Measurements from ENCODE around the gene LIPA.
"Not testable (repeated sequence)": the region's sequence is repeated elsewhere in the genome, so short reads cannot be mapped to it uniquely, and the experiment has no call there.

Gene LIPA

DNA sequence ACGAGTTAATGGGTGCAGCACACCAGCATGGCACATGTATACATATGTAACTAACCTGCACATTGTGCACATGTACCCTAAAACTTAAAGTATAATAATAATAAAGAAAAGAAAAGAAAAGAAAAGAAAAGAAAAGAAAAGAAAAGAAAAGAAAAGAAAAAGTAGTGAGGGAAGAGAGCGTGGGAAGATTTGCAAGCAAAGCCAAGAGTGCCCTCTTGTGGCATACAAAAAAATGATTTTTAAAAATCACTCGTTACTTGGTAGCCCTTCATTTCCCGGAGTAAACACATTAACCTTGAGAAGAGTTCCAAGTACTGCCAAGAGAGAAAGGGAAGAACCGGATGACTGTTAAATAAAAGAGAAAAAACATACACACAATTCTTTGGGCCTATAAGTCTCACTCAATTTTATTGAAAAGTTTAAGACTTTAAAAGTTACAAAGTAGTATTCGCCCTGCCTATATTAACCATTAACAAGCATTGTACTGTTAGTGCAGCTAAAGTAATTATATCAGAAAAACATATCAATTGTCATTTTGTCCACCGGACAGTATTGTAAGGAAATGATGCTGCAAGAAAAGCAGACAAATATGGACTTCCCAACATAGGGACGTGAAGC is 38.3 kb downstream of the LIPA start:
- DNase-seq (ENCODE audit: low read depth in 2 of 2, low spot score in 1 of 2): no peak

DNA sequence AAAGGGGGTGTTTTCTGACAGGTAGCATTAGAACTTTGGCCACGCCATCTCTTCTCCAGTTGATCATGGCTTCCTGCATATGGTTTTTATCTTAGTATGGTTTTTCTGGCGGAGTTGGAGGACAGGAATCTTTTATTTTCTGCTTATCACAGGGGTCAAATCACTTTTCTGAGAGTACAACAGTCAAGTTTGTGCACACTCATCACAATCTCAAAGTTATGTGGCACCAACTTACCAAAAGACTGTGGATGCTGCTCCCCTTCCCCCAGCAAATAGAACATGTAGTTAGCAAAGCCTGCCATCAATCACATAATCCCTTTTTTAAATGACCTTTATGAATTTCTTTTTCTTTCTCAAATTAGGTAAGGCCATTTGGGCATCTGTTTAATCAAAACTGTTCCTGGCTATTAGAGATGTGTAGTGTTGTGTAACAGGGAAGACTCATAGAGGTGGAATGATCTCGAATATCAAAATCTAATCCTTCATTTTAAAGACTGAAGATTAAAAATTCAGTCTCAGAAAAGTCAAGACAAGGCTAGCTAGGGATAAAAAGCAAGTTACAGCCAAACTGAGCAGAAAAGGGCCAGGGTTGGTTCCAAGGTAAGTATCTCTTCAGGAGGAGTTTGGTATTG is 40.7 kb downstream of the LIPA start:
- no peak for DNase-seq (ENCODE audit: low read depth in 2 of 2, low spot score in 1 of 2)

DNA sequence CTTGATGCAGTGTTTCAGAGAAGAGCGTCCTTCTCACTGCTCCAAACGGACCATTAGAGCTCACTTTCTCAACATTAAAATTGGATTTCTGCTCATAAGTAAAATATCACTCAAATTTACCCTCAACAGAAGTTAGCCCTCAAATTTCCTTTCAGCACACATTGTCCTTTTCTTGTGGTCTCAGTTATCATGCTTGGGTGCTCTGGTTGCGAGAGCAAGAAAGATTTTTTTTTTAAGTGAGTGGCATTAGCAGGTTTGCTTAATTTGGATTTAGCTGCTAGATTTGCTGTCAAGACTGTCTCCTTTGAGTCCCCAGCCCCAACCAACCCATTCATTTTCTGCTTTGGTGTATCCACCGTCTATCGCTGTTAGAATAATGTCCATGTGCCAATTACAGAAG is 41.9 kb downstream of the LIPA start:
- no peak for DNase-seq (ENCODE audit: low read depth in 2 of 2, low spot score in 1 of 2)

DNA sequence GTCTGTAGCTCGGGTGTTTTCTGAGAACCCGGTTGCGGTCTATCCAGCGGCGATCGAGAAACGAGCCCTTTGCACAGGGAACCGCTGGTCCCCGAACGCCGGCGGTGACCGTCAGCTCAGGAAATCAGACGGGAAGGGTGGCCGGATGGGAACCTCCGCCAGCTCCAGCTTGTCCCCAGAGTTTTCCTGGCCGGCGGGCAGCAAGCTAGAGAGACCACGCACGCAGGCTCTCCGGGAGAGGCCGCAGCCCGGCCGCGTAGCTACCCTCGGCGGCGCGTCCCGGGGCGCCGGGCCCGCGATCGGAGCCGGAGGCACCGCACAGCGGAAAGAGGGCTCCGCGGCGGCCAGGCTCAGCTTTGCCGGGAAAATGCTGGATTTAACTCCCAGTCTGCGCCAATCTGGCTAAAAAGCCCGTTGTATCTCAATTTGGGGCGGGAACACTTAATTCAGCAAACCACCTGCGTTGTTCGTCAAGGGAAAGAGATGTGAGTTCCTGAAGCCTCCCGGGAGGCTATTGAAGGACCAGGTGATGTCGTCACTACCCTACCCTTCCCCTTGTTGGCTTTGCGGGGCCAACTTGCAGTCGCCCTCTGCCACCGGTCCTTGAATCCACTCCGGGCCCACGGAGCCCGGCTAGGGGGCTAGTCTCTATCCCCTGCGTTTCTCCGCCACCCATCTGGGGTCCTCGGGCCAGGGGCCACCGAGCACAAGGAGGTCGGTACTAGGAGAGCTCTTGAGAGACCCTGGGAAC is 43.6 kb downstream of the LIPA start:
- DNase-seq (ENCODE audit: low read depth in 2 of 2, low spot score in 1 of 2): no peak

DNA sequence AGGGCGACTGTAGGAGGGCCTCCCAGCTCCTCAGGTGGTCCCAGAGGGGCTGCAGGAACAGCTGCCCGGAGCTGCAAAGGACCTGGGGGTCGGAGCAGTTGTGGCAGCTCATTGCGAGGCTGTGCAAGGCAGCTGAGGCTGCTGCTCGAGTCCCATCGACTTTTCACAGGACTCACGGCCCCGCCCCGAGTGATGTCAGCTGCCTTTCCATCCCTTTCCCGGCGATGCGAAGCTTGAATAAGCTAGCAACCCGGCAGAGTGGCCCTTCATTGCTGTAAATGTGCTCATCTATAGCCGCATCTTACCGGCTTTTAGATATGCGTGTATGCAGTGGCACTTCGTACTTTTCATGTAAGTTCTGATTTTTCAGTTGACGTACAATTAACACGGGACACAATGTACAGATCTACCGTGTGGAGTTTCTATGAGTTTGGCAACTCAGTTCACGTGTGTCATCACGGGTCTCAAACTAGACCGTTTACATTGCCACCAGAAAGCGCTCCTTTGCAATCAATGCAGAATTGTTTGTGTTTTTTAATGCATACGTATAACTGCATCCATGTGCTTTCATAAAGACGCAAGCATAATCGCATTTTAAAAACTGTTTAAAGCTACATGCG is 44.3 kb downstream of the LIPA start, which contains the start of gene CH25H:
Gene CH25H (minus strand): TSS at position 137 of the 620 bp plus-strand sequence. CDS start 25 bp downstream, at position 112.
- no peak for DNase-seq (ENCODE audit: low read depth in 2 of 2, low spot score in 1 of 2)

DNA sequence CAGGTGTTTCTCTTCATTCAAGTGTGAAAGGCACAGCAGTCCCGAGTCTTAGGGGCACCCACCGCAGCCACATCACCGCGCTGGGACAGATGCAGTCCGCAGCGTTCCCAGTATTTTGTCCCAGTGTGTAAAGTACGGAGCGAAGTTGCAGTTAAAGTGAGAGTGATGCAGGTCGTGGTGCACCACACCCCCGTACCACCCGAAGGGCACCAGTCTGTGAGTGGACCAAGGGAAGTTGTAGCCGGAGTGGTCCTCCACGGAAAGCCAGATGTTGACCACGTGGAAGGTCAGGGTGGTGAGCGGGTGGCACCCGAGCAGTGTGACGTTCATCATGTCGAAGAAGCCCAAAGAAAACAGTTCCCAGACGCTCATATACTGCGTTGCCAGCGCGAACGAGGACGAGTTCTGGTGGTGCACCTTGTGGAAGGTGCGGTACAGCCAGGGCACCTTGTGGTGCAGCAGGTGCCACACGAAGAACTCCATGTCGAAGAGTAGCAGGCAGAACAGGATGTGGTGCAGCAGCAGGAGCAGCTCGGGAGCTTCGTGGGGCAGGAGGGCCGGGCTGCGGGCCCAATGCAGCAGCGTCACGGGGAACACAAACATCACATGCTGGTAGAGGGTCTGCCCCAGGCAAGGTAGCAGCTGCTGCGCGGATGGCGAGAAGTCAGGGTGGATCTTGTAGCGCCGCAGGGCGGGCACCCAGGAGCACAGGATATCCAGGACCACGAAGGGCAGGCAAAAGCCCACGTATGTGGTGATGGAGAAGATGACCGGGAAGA is 45.0 kb downstream of the LIPA start:
- DNase-seq (ENCODE audit: low read depth in 2 of 2, low spot score in 1 of 2): no peak

DNA sequence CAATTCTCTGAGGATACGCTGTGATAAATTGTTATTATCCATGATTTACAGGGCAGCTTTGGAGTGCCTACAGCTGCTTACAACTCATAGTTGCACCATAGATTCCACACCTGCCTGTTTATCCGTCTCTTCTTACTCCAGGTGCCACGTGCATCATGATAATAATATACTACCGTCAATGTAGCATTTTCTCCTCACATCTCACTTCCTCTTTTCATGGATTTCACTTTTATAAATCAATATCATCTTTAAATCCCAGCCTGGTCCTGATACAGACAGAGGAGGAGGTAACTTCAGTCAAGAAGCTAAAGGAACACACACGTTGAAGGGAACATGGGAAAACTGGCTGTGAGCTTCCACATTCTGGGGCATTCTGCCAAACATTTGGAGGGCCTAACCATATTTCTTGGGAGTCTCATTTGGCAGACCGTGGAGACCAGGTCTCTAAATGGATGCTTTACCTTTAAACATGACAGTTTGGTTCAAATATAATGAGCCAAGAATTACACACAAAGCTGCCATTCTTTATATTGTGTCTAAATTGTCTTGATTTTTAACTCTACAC is 46.9 kb downstream of the LIPA start:
- no peak for DNase-seq (ENCODE audit: low read depth in 2 of 2, low spot score in 1 of 2)

DNA sequence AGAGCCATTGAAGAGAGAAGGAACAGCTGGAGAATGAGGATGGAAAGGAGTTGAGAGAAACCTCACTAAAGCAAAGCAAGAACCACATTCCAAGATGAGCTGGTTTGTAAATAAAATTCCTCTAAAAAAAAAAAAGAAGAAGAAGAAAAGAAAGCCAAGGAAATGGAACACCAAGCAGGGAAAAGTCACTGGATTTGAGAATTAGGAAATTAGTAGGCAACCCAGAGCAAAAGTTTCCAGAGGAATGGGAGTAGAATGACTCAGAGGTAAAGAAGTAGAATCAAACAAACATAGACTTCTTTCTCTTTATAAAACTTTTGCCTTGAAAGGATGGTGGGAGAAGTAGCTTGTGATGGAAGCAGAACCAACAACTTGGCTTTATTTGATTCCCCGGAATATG is 48.3 kb downstream of the LIPA start:
- no peak for DNase-seq (ENCODE audit: low read depth in 2 of 2, low spot score in 1 of 2)

DNA sequence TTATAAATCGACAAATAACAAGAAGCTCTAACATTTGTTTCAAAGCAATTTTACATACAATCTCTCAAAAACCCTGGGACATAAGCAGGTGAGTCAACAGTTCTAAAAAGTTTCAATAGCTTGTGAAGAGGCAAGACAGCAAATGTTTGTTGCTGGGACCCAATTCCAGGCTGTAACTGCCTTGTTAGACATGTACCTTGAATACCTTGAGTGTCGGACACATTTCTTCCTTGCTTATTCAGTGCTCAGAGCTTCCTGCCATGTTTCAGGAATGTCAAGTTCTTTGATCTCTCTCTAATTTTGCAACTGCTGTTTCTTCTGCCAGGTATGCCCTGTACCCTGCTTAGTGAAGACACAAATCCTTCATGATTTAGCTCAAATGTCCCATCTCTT is 49.5 kb downstream of the LIPA start:
- no peak for DNase-seq (ENCODE audit: low read depth in 2 of 2, low spot score in 1 of 2)

DNA sequence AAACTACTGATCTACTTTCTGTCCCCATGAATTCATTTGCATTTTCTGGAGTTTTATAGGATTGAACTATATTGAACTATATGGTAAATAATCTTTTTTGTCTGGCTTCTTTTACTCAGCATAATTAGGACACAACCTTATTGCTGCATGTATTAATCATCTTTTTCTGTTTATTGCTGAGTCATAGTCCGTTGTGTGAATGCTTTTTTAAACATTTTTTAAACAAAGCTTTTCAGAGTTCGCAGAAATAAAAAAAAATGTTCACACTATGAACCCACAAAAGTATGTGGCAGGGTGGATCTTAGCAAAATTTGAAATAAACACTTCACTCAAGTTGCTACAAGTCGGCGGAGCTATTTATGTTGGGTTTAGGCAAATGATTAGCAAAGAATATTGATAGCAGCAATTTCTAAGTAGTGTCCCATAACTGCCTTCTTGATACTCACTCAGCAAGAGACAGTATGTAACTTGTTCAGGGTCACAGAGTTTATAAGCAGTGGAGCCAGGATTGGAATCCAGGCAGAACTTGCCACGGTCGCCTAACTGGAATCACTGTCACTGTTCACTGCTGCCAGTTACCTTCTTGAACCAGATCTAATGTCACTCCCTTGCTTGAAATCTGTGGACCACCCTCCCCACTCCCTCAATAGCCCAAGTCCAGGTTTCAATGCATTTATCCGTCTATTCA is 50.1 kb downstream of the LIPA start:
- DNase-seq (ENCODE audit: low read depth in 2 of 2, low spot score in 1 of 2): no peak

DNA sequence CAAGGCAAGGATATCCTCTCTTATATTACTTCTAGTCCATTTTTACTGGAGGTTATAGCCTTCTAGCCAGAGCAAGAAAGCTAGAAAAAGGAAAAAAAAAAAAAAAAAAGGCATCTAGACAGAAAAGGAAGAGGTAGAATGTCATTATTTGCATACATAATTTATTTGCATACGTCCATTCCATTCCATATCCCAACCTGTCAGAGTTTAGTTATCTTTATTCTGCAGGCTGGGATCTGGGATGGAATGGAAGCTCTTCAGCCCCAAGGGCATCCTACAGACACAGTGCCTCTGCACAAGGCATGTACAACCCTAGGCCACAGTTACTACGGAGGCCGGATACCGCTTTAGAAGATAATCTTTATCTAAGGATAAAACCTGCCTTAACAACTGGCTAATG is 54.1 kb downstream of the LIPA start:
- DNase-seq (ENCODE audit: low read depth in 2 of 2, low spot score in 1 of 2): no peak

DNA sequence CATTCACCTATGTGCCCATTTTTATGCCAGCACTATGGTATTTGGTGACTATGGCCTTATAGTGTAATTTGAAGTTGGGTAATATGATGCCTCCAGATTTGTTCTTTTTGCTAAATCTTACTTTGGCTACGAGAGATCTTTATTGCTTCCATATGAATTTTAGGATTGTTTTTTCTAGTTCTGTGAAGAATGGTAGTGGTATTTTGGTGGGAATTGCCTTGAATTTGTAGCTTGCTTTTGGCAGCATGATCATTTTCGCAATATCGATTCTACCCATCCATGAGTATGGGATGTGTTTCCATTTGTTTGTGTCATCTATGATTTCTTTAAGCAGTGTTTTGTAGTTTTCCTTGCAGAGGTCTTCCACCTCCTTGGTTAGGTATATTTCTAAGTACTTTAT is 60.3 kb downstream of the LIPA start:
- DNase-seq (ENCODE audit: low read depth in 2 of 2, low spot score in 1 of 2): not testable (repeated sequence)

DNA sequence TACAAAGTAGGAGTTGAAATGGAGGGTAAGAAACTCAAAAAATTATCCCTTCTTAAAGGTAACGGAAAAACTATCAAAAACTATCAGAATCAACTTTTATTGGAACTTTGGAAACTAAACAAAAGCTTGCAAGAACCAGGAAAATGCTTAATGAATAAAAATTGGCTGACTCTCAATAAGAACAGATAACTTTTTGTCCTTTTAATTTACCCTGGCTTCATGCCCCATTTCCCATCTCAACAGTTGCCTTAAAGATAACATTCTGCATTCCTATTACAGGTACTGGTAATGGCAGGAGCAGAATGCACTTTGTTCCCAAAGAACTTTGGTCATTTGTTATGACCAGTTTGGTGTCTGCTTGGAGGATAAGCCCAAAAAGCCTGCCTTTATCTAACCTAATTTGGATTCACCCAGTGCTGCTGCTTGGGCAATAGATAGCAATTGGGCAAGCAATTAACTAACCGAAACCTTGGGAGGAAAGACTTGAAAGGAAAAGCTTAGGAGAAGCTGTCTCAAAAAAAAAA is 62.3 kb downstream of the LIPA start:
- no peak for DNase-seq (ENCODE audit: low read depth in 2 of 2, low spot score in 1 of 2)

DNA sequence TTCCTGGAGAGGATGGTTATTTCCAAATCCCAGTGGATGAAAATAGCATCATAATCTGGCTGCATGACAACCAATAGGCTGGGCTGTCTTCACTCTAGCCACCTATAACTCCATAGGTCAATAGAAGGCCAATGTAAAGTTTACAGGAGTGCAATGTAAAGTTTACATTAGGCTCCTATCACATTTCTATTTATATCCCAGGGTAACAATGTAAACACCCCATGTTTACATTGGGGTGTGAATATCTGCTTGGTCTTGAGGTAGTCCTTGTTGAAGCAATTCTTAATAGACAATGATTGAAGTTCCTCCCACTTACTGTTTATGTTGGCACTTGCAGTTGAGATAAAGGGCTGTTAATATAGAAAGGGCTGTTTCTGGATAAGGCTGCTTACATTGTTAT is 65.9 kb downstream of the LIPA start:
- DNase-seq (ENCODE audit: low read depth in 2 of 2, low spot score in 1 of 2): no peak

DNA sequence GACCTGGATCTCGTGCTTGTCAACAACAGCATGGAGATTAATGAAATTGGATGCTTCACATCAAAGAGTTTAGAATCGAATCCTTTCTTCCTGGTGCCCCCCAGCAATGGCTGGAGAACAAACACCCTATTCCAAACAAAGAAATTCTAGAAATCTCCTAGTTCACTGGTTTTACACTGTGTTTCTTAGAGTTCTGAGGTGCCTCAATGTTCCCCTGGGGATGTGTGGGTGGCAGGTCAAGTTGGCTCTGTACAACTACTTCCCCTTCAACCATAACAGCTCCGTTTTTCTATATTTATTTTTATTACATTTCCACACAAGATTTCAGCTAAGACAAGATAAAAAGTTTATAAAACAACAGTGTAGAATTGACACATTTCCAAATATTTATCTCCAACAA is 66.9 kb downstream of the LIPA start:
- DNase-seq (ENCODE audit: low read depth in 2 of 2, low spot score in 1 of 2): no peak

DNA sequence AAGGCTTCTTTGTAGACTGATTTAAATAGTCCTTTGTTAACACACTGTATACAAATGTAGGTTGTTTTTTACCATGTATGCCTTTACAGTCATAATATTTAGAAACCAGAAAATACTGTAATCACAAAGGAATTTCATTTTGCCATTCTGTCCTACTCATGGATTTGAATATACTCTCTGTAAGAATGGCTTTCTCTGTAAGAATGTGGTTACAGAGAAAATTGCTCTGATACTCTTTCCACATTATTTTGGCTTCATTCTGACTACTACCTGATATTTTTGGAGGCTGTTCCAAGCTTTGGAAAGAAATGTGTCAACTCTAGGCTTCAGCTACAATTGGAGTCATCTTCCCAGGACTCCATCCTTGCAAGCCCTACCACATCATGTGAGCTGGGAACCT is 68.0 kb downstream of the LIPA start:
- DNase-seq (ENCODE audit: low read depth in 2 of 2, low spot score in 1 of 2): no peak

DNA sequence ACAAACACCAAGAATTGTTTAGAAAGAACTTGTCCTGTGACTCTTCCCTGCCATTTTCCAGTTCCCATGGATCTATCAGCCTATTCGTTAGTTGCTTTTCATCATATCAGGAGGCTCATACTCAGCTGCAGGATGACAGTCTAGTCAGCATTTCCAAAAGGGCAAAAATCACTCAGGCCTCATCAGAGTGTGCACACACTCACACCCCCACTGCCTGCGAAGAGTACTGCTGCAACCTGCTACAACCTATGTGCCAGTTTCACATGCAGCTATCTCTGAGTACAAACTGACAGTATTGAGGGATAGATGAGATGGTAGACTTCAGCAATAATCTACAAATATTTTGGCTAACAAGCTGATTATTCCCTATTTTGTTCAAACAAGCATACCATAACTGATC is 68.7 kb downstream of the LIPA start:
- DNase-seq (ENCODE audit: low read depth in 2 of 2, low spot score in 1 of 2): no peak

DNA sequence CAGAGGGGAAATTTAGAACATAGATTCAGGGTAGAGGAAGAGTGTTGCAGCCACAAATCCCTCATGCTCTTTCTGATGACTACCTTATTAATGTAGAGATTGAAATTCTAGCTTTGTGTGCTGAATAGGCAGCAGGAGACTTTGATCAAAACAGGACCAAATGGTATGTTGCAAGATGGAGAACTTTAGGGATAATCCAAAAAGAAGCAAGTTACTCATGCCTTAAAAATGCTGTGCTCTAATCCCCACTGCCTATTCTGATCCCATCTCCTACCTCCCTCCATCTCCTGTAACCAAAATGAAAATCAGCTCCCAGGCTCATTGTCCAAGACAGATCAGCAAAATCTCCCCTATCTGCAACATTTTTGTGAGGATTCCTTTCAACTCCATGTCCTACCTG is 75.8 kb downstream of the LIPA start:
- no peak for DNase-seq (ENCODE audit: low read depth in 2 of 2, low spot score in 1 of 2)

DNA sequence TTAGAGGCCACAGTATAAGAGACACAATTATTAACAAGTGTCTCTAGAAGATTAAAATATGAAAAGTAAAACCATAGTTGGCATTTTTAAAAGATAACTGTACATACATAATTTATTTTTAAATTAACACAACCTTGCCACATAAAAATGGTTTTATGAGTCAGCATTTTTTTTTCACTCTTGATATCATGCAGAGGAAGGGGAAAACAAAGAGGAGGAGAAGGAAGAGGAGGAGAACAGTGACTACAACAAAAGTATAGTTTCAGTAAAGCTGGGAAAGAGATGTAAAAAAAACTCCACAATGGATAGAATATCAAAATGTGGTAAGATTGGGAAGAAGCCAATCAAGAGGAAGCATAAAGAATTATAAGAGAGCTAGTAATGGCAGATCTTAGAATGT is 78.5 kb downstream of the LIPA start:
- DNase-seq (ENCODE audit: low read depth in 2 of 2, low spot score in 1 of 2): no peak

DNA sequence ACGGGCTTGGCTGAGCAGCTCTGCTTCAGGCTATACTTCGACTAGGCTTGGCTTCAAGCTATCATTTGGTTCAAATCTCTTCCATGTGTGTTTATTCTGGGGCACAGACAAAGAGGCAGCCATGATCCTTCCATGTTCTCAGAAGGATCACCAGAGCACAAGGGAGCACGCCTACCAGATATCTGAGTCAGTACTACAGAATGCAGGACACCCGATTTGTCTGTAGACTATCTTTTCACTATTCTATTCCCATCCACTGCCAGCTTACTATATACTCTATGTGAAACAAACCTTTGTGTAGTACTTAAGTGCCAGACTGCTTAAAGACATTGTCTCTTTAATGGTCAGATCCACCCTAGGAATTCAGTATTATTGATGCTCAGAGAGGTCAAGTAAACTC is 79.6 kb downstream of the LIPA start:
- DNase-seq (ENCODE audit: low read depth in 2 of 2, low spot score in 1 of 2): no peak
